EH (cell line): ENCODE measurements around the gene NCK2.
"Not testable (repeated sequence)": the region's sequence is repeated elsewhere in the genome, so short reads cannot be mapped to it uniquely, and the experiment has no call there.

ENCODE experiments used
- DNase-seq: peaks from one replicate; pipeline ENCODE4 v3.0.0-alpha.2; 2015; ENCODE audit warnings: low read depth

The NCK2 gene

DNA sequence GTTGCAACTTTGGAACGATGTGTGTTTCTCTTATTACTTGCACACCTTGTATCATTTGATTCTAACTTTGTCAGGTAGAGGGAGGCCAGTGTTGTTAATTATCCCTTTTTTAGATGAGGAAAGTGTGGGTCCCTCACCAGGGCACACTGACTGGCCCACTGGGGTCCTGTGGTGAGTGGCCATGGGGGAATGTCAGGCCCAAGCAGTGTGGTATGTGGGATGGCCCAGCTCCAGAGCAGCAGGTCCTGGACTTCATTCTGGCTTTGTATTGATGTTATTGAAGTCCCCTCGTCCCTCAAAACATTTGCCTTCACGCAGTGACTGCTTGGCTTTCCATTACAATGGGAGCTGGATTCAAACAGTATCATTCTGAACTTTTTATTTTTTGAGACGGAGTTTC, 11.7 kb downstream of the NCK2 start:
- no peak for DNase-seq

DNA sequence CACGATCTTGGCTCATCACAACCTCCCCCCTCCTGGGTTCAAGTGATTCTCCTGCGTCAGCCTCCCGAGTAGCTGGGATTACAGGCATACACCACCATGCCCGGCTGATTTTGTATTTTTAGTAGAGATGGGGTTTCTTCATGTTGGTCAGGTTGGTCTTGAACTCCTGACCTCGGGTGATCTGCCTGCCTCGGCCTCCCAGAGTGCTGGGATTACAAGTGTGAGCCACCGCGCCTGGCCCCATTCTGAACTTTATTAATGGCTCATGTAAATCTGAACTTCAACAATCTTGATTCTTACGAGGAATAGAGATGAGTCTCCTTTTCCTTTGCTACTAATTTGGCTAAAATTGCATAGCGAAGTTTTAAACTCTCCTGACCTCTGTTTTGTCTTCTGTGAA, 12.2 kb downstream of the NCK2 start:
- not testable (repeated sequence) for DNase-seq

DNA sequence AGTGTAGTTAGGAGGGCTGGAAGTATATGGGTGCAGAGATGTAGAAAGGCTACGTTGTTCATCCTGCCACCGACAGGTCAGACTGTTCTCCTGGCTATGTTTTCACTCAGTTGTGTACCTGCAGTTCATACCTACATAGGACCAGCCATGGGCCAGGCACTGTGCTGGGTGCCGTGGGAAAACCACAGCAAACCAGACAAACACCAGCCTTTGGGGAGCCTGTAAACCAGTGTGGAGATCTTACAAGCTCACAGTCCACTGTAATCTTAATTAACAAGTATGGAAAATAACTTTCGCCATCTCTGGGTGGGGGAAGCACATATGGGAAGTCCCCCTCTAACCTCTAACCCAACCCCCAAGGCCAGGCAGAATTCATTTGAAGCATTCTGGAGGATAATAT, 12.7 kb downstream of the NCK2 start:
- DNase-seq, result no peak

DNA sequence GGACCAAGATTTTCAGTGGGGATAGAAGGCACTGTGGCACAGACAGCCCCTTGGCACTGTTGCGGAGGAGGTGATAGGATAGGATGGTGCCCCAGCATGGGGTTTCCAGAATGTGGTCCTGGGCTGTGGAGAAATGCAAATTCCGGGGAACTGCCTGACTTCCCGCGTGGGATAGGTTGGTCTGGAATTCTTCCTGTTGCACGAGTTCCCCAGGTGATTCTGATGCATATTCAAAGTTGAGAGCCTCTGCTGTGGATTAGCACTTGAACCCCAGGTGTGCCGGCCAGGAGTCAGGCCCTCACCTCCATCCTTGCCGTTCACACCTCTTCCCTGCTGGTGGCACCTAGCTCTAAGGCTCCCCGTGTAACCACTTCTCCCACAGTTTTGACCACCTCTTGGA, 15.5 kb downstream of the NCK2 start:
- DNase-seq, result no peak

DNA sequence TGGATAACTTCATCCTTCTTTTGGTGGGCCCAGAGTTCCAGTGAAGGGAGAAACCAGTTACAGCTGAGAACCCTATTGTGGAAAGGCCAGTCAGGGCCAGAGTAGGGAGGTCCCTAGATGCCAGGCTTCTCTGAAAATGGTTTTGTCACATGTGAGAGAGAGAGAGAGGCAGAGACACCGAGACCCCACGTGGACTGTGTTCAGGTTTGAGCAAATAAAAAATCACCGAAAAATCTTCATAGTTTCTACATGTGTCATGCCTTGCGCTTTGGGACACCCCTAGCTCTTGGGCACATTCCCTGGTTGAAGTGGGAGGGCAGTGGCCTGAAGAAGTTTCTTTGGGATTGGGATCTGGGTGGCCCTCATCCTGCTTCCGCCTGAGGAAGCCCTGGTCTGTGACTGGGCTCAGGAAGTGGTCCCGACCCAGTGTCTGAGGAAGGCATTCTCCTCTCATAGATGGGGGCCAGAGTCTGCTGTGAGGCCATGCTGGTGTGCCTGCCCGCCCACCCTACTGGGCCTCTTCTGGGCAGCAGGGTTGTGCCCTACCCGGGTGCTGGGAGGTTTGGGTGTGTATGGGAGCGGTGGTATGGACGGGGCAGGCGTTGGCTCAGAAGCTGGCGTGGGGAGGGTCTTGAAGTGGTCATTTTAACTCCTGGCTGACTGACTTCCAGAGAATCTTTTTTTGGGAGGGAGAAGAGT, 16.1 kb downstream of the NCK2 start:
- DNase-seq, result no peak

DNA sequence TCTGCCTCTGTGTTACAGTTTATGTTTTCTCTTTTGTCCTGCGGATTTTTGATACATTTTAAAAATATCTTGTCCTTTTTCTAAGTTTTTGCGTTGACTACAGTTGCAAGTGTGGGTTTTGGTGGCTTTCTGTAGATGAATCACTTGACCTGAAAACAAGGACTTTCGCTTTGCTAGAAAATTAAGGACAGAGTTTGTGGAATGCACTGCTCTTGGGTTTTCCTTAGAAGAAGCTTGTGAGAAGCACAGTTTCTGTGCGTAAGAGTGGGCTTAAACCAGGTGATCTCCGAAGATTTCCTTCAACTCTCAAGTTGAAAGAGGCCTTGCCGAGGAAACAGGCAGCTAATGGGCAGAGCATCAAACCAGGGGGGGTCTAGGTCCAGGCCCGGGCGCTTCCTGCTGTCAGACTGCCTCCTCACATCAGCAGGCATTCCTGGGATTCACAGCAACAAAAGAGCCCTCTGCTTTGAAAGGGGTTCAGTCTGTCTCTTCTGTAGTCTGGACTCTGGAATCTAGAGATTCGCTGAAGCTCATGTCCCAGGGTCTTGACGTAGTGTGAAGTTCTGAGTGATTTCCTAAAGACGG, 17.3 kb downstream of the NCK2 start:
- DNase-seq, result peak; percentile 29

DNA sequence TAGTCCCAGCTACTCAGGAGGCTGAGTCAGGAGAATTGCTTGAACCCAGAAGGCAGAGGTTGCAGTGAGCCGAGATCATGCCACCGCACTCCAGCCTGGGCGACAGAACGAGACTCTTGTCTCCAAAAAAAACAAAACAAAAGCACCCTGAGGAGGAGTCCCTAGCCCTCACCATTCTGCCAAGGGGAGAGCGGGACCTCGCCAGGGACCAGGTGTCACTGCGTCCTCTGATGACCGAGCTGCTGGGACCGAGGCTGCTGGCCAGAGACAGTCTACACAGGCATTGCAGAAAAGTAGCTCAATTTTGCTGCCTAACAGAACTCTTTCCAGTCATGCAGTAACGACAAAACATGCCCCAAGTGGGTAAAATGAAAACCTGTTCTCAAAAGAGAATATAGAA, 18.4 kb downstream of the NCK2 start:
- DNase-seq, result no peak

DNA sequence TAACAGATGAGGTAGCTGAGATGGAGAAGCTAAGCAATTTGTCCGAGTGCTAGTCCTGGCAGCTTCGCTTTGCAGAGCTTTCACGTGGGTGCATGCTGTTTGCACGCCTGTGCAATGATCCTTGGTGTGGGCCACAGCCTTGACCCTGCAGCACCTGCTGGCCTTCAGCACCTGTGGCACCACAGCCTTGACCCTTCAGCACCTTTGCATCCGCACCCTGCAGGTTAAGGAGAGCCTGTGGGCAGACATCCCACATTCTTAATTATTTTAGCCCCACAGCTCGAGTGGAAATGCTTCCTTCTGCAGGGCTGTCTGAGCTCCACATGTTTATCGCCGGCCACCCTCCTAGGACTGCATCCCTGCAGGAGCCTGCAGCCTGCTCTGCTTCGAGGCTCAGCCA, 19.3 kb downstream of the NCK2 start:
- DNase-seq, result no peak

DNA sequence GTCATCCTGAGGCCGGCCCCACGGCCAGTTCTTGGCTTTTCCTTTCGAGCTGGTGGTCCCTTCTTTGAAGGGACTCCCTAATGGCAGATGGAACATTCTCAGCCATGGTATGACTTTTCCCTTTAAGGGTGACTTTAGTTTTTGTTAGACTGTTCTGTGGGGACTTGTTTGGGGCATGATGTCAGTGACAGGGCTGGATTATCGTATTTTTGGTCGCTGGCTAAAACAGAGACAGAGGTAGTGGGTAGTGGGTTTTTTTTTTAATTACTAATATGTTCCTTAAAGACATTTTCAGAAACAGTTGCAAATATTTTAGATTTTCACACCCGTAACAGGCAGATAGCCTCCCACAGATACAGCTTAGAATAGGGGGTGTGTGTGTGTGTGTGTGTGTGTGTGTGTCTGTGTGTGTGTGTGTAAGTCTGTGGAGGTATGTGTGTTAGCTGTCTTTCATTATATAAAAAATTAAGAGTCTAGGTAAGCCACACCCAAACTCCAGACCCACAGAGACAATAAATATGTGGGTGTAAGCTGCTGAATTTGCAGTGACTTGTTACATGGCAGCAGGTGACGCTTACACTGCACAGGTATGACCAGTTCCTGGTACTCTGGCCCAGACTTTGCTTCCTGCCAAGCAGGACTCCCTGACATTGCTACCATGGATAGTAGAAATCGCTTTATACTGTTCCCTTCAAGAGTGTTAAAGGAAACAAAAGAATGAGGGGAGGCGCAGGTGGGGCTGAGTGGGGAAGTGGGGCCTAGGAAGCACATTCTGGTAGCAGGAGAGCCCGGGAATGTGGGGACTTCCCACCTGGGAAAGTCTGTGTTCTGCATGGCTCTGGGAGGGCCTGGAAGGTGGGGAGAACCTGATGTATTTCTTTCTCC, 20.9 kb downstream of the NCK2 start:
- DNase-seq, result no peak

DNA sequence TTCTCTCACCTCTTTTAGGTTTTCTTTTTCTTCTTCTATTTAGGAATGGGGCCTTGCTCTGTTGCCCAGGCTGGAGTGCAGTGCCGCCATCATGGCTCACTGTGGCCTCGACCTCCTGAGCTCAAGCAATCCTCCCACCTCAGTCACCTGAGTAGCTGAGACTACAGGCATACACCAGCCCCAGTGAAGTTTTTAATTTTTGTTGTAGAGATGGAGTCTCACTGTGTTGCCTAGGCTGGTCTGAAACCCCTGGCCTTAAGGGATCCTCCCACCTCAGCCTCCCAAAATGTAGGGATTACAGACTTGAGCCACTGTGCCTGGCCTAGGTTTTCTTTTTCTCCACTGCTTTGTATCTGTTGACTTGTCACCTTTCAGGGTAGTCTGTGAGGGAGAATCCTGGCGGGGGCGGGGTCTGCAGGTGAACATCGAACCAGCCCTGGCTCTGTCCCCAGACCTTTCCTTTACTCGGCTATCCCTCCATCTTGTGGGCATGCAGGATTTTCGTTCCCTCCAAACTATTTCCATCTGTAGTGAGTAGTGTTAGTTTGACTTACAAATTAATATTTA, 21.7 kb downstream of the NCK2 start:
- no peak for DNase-seq

DNA sequence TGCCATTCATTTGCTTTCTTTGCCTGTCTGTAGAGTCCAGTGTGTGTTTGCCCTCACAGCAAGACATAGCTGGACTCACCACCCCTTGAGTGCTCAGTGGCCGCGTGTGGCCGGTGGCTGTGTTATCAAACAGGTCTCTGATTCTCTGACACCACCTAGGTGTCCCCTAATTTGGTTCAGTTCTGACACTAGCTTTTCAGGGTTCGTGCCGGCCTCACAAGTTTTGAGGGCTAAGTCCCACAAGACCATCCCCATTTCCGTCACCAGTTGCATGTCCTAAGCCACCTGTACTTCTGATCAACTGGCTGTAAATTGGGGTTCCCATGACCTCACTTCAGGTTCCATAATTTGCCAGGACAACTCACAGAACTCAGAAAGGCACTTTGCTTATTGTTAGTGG, 23.5 kb downstream of the NCK2 start:
- DNase-seq, result no peak

DNA sequence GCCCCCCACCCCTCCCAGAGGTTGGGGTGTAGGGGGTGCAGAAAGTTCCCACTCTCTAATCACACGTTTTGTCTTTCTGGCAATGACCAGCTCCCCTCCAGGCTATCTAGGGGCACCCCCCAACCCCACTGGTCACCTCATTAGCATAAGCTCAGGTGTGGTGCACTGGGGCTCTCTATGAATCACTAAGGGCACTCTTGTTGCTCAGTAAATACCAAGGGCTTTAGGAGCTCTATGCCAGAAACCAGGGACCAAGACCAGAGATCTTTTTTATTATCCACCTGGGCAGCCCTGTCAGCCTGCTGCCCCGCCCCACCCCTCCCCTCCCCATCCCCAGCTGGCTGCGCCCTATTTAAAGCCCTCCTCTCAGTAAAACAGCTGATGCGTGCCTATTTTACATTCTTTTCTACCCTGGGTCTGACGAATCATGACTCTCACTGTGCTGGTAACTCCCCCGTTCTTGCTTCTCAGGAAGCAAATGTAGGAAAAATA, 24.3 kb downstream of the NCK2 start:
- DNase-seq, result peak; percentile 26

DNA sequence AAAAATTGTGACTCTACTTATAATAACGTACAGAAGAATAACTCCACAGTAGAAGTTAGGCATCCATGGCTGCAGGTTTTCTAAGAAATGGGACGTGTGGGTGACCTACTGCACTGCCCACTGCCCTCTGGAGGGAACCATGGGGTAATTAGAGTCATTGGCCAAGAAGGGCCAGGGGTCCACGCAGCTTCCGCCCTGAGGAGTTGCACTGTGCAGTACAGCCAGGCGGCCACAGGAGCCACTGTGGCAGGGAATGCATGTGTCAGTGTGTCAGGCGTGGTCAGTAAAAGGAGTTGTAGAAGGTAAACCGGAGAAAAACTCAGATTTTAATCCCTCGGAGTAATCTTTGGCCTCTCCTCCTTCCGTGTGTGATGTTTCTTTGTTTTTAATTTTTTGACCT, 24.8 kb downstream of the NCK2 start:
- no peak for DNase-seq

DNA sequence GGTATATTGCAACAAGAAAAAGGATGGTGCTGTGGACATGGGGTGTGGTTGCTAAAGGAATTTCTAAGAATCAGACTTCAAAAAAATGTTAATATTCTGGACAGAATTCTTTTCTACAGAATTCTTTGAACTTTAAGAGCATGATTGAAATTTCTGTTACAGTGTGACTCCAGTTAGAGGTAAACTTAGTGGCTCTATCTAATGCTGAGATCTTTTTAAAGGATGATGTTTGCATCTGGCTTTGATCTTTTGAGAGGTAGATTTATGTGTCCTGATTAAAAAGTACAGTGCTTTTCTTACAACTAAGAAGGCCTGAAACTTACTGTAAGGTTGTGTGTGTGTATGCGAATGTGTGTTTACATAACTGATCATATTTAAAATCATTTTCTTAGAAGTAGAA, 25.4 kb downstream of the NCK2 start:
- DNase-seq, result no peak

DNA sequence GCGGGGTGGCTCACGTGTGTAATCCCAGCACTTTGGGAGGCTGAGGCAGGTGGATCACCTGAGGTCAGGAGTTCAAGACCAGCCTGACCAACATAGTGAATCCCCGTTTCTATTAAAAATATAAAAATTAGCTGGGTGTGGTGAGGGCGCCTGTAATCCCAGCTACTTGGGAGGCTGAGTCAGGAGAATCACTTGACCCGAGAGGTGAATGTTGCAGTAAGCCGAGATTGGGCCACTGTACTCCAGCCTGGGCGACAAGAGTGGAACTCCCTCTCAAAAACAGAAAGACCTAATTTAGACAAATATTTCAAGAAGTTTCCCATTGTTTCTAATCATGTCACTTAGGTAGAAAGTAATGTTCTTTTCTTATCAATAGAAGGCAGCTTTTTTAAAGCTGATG, 26.6 kb downstream of the NCK2 start:
- not testable (repeated sequence) for DNase-seq

DNA sequence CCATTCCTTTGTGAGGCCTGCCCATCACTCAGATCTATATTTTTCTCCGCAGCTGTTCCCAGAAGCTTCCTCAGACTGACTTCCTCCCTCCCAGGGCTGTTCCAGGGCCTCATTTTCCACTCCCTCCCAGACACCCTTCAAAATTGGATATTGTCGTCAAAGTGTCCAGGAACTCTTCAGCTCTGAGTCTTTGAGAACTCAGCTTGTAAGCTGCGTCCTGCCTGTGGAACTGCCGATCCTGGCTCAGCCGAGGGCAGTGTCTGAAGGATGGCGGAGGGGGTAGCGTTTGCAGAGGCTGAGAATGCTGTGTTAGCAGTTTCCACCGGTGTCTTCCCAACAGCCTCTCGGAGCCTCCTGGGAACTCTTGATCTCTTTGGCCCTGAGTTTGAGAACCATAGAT, 27.1 kb downstream of the NCK2 start:
- DNase-seq, result no peak

DNA sequence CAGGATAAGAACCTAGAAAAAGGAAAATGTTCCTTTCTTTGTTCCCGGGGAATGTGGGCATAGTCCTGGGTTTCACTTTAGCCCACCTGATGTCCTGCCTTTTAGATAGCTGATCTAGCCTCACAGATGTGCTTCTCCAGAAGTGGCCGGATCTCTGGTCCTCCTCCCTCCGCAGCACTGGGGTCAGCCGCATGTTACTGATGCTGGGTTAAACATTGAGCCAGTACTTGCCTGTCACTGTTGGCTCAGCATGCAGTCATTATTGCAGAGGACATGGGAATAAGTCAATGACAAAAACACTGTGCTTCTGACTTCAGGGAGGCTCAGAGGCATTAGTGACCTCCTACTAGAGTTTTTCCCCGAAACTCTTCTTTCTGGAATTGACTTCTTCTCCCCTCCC, 27.6 kb downstream of the NCK2 start:
- no peak for DNase-seq

DNA sequence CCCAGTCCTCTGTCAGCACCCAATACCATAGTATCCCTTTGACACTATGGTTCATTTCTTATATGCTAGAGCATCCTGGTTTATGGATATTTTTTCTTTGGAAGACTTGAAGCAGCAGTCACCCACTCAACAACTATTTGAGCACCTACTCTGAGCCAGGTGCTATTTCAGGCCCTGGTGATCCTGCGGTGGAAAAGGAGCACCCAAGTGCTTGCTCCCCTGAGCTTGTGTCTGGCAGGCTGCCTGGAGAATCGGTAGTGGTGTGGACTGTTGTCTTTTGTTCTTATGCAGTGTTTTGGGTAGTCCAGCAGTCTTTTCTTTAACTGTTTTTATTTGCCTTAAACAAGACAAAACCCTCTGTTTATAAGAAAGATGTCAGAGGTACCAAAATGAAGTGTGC, 28.9 kb downstream of the NCK2 start:
- no peak for DNase-seq

DNA sequence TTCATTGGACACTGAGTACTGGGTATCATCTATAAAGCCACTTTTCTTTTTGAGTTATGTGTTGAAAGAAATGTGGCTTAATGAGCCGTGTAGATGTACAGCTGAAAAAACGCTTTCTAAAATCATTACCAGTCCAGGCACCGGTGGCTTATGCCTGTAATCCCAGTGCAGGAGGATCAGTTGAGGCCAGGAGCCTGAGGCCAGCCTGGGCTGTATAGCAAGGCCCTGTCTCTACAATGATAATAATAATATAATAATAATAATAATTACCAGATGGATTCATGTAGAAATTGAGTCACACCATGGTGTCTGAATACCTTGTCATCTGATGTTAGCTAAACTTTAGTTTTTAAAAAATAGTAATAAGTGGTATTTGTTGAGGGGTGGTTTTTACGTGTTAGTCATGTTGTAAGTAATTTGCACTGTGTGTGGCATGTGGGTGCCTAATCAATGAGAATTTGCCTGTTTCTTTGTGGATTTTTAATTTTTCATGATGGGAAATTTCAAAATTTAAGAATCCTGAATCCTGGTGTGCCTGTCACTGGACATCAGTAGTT, 30.1 kb downstream of the NCK2 start:
- no peak for DNase-seq

DNA sequence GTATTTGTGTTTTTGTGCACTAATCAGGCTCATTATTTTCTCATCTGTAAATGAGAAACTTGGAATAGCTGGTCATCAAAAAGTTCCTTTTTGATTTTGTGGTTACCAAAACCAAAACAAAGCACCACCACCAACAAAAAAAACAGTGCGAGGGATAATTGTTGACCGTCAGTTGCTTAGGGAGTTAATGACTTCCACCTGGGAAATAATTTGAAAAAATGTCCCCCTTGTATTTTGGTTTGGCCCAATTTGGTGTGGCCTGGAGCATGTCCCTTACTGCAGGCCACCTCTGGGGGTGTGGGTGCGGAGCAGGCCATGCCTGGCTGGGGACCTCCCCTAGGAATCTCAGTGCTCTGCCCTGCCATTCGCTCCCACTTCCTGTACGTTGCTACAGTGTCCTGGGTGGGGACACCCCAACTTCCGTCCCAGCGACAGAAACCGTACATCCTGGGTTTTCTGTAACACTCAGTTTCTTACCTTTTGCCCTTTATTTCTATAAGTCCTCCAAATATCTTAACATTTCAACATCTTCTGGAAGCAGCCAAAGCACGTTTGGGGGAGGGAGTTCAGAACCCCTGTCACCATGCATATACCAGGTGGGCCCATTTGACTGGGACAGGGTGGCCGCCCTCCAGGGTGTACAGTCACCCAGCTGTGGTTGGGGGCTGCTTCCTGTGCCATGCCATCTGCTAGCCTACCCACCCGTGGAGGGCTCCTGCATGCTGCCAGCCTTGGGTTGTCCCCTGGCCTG, 31.3 kb downstream of the NCK2 start:
- no peak for DNase-seq

DNA sequence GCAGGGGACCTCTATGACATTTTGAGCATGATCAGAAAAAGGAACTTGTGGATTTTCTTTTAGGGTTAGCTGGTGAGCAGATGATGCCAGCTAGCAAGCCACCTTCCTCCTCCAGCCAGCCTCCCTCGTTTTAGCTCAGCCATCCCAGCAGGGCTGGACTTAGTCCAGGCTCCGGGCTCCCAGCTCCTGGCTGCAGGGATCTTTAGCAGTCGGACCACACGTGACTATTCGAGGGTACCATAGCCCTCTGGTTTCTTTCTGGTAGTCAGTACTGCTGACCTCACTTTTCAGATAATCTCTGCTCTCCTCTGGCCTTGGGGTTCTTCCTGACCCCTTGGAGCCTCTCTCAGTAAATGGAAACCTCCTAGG, 31.8 kb downstream of the NCK2 start:
- DNase-seq, result no peak

DNA sequence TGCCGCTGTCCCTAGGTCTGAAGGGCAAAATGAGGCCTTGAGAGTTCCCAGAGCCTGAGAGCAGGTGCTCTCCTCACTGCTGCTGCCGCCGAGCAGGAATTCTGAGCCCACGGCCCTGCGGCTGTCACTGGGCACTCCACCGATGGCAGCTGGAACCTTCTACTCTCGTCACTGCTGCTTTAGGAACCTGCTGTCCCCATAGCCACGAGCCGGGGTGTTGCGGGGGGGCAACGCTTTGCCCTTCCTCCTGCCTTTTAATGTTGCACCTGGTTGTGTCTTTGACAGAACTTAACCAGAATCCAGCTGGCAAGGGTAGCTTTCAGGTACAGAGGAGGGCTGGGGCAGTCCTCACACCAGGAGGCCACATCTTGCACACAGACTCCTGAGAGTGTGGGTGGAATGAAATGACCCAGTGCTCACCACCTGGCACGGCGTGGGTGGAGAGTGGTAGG, 32.3 kb downstream of the NCK2 start:
- DNase-seq, result no peak
